Activated CD8-positive, alpha-beta memory T cell treated with anti-CD3 and anti-CD28 coated beads, Interleukin-2, amount 50 U/mL, for 48 hours (primary cell): ENCODE measurements around the gene VEGFA.

Experiments
- DNase-seq: peaks from one replicate; pipeline ENCODE4 v3.0.0-alpha.2; 2020

VEGFA gene

GRCh38 chr6:43788301-43788700, 18.3 kb downstream of the VEGFA start:
- no peak for DNase-seq

GRCh38 chr6:43789447-43789846, 19.4 kb downstream of the VEGFA start:
- no peak for DNase-seq

GRCh38 chr6:43790031-43790430, 20.0 kb downstream of the VEGFA start:
- DNase-seq, result no peak

GRCh38 chr6:43791745-43792422, 21.9 kb downstream of the VEGFA start:
- no peak for DNase-seq

GRCh38 chr6:43793154-43793874, 23.3 kb downstream of the VEGFA start:
- no peak for DNase-seq

GRCh38 chr6:43793875-43794242, 23.8 kb downstream of the VEGFA start:
- DNase-seq, result no peak

GRCh38 chr6:43795421-43795820, 25.4 kb downstream of the VEGFA start:
- DNase-seq, result no peak

GRCh38 chr6:43796168-43796567, 26.2 kb downstream of the VEGFA start:
- no peak for DNase-seq

GRCh38 chr6:43796903-43797890, 27.2 kb downstream of the VEGFA start:
- no peak for DNase-seq

GRCh38 chr6:43797919-43798318, 27.9 kb downstream of the VEGFA start:
- no peak for DNase-seq

- no peak for DNase-seq
These were observed 28.9 kb downstream of the VEGFA start for GRCh38 chr6:43798688-43799444.

GRCh38 chr6:43799551-43800297, 29.7 kb downstream of the VEGFA start:
- no peak for DNase-seq

GRCh38 chr6:43800298-43800623, 30.2 kb downstream of the VEGFA start:
- DNase-seq, result no peak

GRCh38 chr6:43800746-43801494, 30.9 kb downstream of the VEGFA start:
- no peak for DNase-seq

GRCh38 chr6:43801495-43802181, 31.6 kb downstream of the VEGFA start:
- no peak for DNase-seq

- DNase-seq, result no peak
These were observed 33.2 kb downstream of the VEGFA start for GRCh38 chr6:43803055-43803782.

- no peak for DNase-seq
These were observed 34.0 kb downstream of the VEGFA start for GRCh38 chr6:43803783-43804549.

GRCh38 chr6:43804550-43805223, 34.7 kb downstream of the VEGFA start:
- no peak for DNase-seq

GRCh38 chr6:43805699-43806042, 35.7 kb downstream of the VEGFA start:
- DNase-seq, result no peak
